ENCODE measurements around the gene CRYBG1.

The CRYBG1 gene

GRCh38 chr6:106360410-106360988, at the start of gene CRYBG1:
TSS of gene CRYBG1 (plus strand) at chr6:106360717. CDS start at chr6:106360909, 192 bp downstream.
- peak; percentile 41 to 44 for DNase-seq (ENCODE audit: low read depth in 1 of 2, low spot score in 1 of 2)

GRCh38 chr6:106315765-106316374, 44.6 kb upstream of the CRYBG1 start:
- no peak for DNase-seq (ENCODE audit: low read depth in 1 of 2, low spot score in 1 of 2)

- no peak for DNase-seq (ENCODE audit: low read depth in 1 of 2, low spot score in 1 of 2)
Measured at GRCh38 chr6:106316375-106316766, 44.1 kb upstream of the CRYBG1 start.

GRCh38 chr6:106318061-106318460, 42.5 kb upstream of the CRYBG1 start:
- no peak for DNase-seq (ENCODE audit: low read depth in 1 of 2, low spot score in 1 of 2)

GRCh38 chr6:106318851-106319250, 41.7 kb upstream of the CRYBG1 start:
- DNase-seq (ENCODE audit: low read depth in 1 of 2, low spot score in 1 of 2): no peak

GRCh38 chr6:106321940-106322339, 38.6 kb upstream of the CRYBG1 start:
- no peak for DNase-seq (ENCODE audit: low read depth in 1 of 2, low spot score in 1 of 2)

GRCh38 chr6:106324726-106325335, 35.7 kb upstream of the CRYBG1 start:
- no peak for DNase-seq (ENCODE audit: low read depth in 1 of 2, low spot score in 1 of 2)

- peak; percentile 100 for DNase-seq (ENCODE audit: low read depth in 1 of 2, low spot score in 1 of 2)
Measured at GRCh38 chr6:106325336-106326178, 35.0 kb upstream of the CRYBG1 start, which contains the start of gene ATG5. TSS of gene ATG5 (minus strand) at chr6:106325760. CDS start at chr6:106316208, 9,552 bp downstream.

- peak in 1 of 2 donors; percentile 33 for DNase-seq (ENCODE audit: low read depth in 1 of 2, low spot score in 1 of 2)
Measured at GRCh38 chr6:106334646-106335448, 25.7 kb upstream of the CRYBG1 start.

GRCh38 chr6:106339334-106340029, 21.0 kb upstream of the CRYBG1 start:
- peak in 1 of 2 donors; percentile 36 for DNase-seq (ENCODE audit: low read depth in 1 of 2, low spot score in 1 of 2)

GRCh38 chr6:106347219-106347618, 13.3 kb upstream of the CRYBG1 start:
- DNase-seq (ENCODE audit: low read depth in 1 of 2, low spot score in 1 of 2): no peak

- DNase-seq (ENCODE audit: low read depth in 1 of 2, low spot score in 1 of 2): no peak
Measured at GRCh38 chr6:106356378-106356777, 4.1 kb upstream of the CRYBG1 start.

GRCh38 chr6:106359959-106360409, 533 bp upstream of the CRYBG1 start:
- DNase-seq (ENCODE audit: low read depth in 1 of 2, low spot score in 1 of 2): no peak

- peak in 1 of 2 donors; percentile 9 for DNase-seq (ENCODE audit: low read depth in 1 of 2, low spot score in 1 of 2)
Measured at GRCh38 chr6:106360989-106361430, 493 bp downstream of the CRYBG1 start.

- no peak for DNase-seq (ENCODE audit: low read depth in 1 of 2, low spot score in 1 of 2)
Measured at GRCh38 chr6:106363401-106364138, 3.1 kb downstream of the CRYBG1 start.

- no peak for DNase-seq (ENCODE audit: low read depth in 1 of 2, low spot score in 1 of 2)
Measured at GRCh38 chr6:106369739-106370138, 9.2 kb downstream of the CRYBG1 start.

GRCh38 chr6:106370639-106371038, 10.1 kb downstream of the CRYBG1 start:
- DNase-seq (ENCODE audit: low read depth in 1 of 2, low spot score in 1 of 2): no peak

GRCh38 chr6:106372838-106373501, 12.5 kb downstream of the CRYBG1 start:
- DNase-seq (ENCODE audit: low read depth in 1 of 2, low spot score in 1 of 2): no peak

Data from activated CD4-positive, alpha-beta T cell treated with anti-CD3 and anti-CD28 coated beads, Interleukin-2, amount 50 U/mL, for 24 hours (primary cell).